ENCODE results near the gene CEP135. TPM values are rescaled to one million over a fixed set of nuclear protein-coding genes. Genes with fewer than 3 reads are reported as not detected.
"Not testable (repeated sequence)": the region's sequence is repeated elsewhere in the genome, so short reads cannot be mapped to it uniquely, and the experiment has no call there.

CEP135 gene
- total RNA-seq, 1 donor from 2014 or later = 4.8 TPM

DNA sequence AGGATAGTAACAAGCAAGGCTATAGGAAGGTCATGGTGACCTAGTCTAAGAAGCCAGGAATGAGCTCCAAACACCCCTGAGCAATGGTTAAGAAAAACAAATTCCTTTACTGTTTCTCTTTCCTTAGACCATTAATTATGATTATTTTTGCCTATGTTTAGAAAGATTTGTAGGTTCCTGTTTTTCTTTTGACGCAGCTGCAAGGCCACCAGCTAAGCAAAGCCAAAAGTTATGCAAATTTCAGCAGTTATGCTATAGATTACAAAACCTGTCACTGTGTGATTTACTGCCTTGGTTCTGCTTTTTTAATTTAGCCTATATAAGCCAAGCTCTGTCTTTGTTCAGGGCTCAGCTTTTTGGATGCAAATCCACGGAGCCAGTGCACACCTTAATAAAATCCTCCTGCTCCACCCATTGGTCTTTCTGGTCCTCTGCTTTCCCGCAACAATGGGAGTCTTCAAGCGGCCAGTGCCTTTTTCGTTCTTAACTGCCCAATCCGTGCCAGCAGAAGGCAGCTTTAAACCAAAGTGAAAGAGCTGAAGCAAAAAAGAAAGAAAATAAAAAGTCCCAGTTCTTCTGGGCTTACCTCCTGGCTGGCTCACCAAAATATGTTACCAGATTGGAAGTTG, 1.4 kb upstream of the CEP135 start:
- peak; percentile 9 for DNase-seq (ENCODE audit: low read depth)

DNA sequence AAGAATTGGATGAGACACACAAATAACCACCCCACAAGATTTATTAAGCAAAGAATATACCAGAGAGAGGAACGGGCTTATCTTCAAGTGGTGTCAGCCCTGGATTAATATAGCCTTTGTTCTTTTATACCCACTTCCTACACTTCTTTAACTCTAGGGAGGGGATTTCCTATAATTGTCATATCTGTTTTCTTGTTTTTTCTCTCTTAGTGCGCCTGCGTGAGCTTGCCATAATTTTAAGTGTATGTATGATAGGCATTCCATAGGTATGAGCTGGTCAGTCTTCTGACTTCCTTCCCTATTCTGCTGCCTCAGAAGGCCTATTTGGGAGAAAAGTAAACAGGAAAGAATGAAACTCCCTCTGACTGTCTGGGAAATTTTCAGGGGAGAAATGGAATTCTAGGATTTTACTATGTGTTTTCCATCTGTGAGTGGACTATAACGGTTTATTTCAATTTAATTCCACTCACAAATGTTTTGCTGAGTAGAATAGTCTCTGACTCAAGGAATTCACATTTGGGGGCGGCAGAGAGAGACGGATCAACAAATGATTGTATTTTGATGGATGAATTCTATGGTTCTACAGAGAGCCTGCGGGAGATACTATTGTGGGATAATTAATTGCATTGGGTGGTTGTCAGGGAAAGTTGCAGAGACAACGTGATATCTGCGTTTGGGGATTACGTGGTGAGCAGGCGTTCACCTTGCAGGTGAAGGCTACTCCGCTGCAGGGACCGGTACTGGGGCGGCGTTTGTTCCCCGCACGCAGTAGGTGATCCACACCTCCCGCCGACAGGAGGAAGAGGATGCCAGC, 626 bp upstream of the CEP135 start:
- peak; percentile 45 for DNase-seq (ENCODE audit: low read depth)

DNA sequence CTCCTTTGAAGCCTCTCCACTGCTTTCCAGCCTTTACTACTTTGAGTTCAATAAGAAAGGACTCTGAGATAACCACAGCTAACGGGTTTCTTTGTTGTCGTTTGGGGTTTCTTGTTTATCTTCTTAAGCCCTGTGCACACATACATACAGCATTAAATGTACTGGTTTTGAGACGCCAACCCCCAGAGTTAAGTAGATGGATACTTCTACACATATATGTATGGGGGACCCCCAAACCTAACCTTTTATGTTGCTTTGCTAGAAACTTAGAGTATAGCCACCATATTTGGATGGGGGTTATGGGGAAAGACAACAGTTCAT, 697 bp downstream of the CEP135 start:
- DNase-seq (ENCODE audit: low read depth) = no peak

DNA sequence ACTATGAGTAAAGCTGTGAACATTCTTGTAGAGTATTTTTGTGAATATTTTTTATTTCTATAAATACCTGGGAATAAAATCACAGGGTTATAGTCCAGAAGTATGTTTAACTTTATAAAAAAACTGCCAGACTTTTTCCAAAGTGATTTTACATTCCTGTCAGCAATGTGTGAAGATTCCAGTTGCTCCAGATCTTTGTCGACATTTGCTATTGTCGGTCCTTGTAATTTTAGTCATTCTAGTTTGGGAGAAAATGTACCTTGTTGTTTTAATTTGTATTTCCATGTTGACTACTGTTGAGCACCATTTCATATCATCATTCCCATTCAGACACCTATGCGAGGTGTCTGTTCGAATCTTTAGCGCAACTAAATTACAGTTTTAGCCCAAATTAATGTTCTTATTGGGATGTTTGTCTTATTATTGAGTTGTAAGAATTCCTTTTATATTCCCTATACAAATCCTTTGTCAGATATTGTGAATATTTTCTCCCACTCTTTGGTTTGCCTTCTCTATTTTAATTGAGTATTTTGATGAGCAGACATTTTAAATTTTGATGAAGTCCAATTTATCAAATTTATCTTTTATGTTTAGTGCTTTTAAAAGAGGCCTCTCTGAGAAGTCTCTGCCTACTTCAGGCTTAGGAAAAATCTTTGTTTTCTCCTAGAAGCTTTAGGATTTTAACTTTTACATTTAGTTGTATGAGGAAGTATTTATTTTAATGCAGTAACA, 2.6 kb downstream of the CEP135 start:
- no peak for DNase-seq (ENCODE audit: low read depth)

DNA sequence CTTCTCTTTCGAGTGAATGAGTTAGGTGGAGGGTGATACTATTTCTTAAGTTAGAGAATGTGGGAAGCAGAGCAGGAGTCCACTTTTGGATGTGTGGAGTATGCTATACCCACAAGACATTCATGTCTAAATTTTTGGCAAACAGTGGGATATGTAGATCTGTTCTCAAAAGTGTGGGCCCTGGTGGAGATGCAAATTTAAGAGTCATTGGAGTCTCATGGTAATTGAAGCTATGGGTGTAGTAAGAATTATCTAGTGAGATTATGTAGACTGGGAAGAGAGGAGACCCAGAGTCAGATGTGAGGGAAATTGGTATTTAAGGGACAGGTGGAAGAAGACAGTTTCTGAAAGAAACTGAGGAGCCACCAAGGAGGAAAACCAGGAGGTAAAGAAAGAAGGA, 7.0 kb downstream of the CEP135 start:
- DNase-seq (ENCODE audit: low read depth) = no peak

DNA sequence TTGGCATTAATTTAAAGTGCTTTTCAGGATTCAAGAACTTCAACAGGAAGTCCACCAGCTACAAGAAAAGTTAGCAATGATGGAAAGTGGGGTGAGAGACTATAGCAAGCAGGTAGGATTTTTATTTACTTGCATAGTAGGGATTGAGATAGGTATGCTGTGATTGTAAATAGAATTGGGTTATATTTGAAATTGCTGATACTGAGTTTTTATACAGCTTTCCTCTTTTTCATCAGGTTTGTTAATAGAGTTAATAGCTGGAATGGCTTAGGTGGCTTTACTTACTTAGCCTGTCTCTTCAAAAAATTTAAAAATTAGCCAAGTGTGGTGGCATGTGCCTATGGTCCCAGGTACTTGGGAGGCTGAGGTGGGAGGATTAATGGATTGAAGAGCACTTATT, 10.9 kb downstream of the CEP135 start:
- DNase-seq (ENCODE audit: low read depth) = no peak

DNA sequence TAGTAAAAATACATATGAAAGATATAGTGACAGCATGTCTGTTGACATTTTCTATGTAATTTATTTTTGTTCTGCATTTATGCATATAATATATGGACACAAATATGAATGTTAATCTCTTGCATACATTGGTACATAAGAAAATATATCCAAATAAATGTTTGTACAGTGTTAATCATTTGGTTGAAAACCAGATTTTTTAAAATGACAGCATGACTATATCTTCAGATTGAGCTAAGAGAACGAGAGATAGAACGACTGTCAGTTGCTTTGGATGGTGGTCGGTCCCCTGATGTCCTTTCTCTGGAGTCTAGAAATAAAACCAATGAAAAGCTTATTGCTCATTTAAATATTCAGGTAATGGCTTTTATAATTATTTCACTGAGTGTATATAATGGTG, 15.3 kb downstream of the CEP135 start:
- DNase-seq (ENCODE audit: low read depth) = no peak

DNA sequence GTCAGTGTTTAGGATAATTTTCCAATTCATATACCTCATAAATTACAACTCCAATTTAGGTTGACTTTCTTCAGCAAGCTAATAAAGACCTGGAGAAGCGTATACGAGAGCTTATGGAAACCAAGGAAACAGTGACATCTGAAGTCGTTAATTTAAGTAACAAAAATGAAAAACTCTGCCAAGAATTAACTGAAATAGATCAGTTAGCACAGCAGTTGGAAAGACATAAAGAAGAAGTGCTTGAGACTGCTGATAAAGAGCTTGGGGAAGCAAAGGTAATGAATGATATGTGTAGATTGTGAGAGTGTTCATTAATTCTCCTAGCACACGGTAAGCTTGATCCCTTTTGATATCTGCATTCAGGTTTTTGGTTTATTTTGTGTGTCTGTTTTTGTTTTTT, 16.8 kb downstream of the CEP135 start:
- no peak for DNase-seq (ENCODE audit: low read depth)

DNA sequence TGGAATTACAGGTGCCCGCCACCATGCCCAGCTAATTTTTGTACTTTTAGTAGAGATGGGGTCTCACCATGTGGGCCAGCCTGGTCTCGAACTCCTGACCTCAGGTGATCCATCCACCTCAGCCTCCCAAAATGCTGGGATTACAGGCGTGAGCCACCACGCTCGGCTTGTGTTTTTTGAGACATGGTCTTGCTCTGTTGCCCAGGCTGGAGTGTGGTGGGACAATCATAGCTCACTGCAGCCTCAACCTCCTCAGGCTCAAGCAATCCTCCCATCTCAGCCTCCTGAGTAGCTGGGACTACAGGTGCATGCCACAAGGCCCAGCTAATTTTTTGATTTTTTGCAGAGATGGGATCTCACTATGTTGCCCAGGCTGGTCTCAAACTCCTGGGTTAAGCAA, 17.6 kb downstream of the CEP135 start:
- DNase-seq (ENCODE audit: low read depth) = not testable (repeated sequence)

DNA sequence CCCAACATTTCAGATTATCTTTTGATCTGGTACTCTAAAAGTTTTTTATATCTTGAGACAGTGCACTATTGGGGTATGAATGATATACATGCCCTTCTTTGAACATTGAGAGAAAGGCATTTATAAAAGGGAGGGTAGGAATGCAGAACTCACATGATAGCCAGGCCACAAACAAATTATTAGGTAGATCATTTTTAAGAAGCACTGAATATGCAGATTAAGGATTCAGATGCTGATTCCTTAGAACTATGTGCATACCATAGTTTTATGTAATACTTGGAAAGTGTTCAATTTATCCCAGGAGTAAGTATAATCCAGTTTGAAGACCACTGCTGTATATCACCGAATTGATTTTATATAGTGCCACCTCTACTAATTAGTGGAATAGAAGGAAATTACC, 18.6 kb downstream of the CEP135 start:
- DNase-seq (ENCODE audit: low read depth) = no peak

DNA sequence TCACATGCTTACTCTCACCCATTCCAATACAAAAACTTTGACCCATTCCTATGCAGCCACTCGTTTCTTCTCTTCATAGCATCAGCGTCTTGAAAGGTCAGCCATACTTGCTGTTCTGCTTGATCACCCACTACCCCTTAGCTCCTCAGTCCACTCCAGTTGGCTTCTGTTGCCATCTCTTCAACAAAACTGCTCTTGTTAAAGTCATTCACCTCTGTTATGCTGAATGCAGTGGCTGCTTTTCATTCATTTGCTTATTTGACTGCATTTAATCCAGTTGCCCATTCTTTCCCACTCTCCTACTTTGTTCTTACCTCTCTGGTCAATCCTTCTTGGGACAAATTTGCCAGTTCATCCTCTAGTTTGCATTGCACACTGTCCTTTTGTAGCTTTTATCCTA, 24.9 kb downstream of the CEP135 start:
- no peak for DNase-seq (ENCODE audit: low read depth)

DNA sequence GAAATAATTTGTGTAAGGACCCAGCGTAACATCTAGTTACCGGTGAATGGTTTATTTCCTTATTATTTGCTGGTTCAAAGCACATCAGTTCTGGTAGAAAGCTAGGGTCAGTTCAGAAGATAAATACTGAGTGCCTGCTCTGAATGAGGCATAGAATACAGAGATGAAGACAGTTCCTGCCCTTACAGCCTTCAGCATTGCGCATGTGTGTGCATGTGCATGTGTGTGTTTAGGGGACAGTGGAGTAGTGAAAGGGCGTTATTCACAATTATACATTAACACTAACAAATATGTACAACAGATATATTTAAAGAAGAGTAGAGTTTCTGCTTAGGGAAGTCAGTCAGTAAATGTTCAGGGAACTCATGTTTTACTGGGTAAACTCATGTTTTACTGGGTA, 29.1 kb downstream of the CEP135 start:
- no peak for DNase-seq (ENCODE audit: low read depth)

DNA sequence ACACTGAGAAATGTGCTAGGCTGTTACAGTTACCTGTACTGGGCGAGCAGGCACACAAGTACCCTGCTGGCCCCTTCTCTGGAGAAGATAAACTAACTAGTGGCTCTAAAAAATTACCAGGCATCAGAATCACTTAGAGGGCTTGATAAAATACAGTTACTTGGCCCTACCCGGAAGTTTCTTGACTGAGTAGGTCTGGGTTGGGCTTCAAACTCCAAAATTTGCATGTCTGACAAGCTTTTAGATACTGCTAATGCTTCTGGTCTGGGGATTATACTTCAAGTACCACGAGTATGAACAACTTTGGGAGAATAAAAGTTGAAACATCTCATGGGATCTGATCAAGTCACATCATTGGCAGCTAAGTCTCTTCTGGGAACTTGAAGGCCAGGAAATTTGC, 30.8 kb downstream of the CEP135 start:
- DNase-seq (ENCODE audit: low read depth) = no peak

DNA sequence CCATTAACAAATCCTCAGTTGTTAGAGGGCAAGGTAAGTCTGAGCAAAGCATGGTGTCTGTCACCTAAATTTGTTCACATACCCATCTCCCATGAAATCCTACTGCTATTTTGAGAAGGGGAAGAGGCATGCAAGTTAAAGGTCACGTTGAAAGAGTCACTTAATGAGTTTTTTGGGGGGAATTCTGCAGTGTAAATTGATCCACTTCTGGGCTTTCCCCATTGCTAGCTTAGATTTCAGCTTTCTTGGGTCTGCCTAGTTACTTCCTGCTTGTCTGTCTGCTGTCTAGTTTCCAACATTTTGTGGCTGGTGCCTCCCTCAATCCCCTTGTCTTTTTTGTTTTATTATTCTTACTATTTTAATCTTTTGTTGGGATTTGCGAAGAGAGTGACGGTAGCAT, 32.0 kb downstream of the CEP135 start:
- DNase-seq (ENCODE audit: low read depth) = peak; percentile 49

DNA sequence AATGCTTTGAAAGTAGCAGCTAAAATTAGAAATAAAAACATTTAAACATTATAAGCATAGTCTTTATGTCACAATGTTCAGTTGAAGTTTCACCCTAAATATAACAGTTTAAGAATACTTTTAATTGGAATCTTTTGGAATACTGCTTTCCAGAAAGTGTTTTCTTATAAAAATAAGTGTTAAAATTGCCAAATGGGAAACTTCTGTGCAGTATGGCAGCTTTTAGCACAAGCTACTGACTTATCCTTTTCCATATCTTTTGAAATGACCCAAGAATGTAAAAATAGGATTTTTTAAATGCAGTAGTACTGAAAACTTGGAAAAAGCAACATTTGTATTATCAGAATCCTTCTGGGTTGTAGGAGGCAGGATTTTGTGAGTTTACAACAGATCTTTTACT, 34.2 kb downstream of the CEP135 start:
- DNase-seq (ENCODE audit: low read depth) = no peak

DNA sequence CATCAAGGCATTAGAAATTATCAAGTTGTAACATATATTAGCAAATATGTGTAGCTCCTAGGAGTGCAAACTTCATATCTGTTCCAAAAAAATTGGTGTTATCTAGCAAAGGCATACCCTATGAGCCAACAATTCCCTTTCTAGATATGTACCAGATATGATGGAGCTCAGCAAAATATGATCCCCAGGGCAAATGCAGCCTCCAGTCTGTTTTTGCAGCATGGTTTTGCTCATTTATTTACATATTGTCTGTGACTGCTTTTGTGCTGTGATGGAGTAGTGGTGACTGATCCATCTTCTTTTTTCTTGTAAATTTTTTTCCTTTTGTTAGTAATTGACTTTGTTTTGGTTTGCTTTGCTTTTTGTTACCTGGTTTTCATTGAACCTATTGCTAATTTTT, 41.0 kb downstream of the CEP135 start:
- no peak for DNase-seq (ENCODE audit: low read depth)

DNA sequence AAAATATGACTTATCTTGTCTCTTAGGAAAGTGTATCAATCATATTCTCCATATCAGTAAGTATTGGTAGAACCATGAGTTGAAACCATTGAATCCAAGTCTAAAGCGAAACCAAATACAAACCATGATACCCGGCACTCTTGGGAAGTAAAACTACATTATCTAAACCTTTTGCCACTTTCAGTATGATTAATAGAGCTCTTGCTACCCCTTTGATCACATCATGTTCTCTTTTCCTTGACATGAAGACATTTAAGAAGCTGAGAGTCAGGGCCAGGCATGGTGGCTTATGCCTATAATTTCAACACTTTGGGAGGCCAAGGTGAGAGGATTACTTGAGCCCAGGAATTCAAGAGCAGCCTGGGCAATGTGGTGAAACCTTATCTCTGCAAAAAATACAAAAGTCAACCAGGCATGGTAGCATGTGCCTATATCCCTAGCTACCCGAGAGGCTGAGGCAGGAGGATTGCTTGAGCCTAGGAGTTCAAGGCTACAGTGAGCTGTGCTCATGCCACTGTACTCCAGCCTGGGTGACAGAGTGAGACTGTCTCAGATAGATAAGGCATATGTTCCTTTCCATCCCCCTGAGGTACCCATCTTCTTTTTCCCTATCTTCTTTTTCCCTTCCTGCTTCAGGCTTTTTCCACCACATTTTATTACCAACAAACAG, 45.4 kb downstream of the CEP135 start:
- no peak for DNase-seq (ENCODE audit: low read depth)

DNA sequence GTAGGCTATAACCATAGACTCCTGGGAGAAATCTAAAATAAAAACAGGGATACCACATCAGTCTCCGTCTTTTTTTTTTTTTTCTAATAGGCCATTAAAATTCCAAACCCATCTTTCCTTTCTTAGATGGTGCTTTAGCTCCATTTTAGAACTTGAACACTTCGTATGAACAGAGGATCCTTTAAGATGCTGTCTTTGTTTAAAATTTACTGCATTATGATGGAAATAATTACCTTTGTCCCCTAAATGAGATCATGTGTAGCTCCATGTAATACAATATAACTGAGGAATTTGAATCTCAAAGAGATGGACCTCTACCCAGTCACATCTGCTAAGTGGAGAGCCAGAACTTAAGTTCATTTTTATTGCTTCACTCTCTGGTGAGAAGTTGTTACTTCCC, 47.9 kb downstream of the CEP135 start:
- DNase-seq (ENCODE audit: low read depth) = no peak

DNA sequence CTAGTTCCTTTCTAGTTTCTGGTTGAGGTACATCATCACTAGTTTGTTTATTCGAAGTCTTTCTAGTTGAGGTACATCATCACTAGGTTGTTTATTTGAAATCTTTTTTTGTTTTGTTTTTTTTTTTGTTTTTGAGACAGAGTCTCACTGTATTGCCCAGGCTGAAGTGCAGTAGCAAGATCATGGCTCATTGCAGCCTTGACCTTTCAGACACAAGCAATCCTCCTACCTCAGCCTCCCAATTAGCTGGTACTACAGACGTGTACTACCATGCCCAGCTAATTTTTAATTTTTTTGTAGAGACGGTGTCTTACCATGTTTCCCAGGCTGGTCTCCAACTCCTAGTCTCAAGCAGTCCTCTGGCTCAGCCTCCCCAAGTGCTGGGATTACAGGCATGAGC, 54.9 kb downstream of the CEP135 start:
- DNase-seq (ENCODE audit: low read depth) = no peak

DNA sequence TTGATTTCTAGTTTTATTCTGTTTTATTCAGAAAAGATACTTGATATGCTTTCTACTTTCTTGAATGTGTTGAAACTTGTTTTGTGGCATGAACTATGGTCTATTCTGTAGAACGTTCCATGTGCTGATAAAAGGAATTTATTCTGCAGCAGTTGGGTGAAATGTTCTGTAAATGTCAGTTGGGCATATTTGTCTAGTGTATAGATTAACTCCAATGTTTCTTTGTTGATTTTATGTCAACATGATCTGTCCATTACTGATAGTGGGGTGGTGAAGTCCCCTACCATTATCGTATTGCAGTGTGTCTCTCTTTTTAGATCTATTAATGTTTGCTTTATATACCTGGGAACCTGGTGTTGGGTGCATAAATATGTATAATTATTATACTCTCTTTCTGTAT, 55.5 kb downstream of the CEP135 start:
- no peak for DNase-seq (ENCODE audit: low read depth)

DNA sequence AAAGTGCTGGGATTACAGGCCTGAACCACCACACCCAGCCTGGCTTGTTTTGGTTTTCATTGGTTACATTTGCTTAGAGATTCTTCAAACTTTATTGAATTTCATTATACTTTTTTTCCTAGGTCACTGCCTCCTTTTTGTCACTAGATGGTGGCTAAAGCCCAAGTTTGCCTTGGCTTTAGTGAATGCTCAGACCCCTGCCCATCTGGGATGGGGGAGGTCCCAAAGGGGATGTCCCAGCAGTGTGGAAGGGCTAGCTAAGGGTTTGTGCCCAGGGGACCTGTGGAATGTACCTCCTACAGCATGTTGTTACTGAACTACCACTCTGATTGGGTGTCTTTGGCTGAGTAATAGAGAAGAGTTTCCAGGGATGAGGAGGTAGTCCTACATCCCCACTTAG, 58.4 kb downstream of the CEP135 start:
- DNase-seq (ENCODE audit: low read depth) = no peak

DNA sequence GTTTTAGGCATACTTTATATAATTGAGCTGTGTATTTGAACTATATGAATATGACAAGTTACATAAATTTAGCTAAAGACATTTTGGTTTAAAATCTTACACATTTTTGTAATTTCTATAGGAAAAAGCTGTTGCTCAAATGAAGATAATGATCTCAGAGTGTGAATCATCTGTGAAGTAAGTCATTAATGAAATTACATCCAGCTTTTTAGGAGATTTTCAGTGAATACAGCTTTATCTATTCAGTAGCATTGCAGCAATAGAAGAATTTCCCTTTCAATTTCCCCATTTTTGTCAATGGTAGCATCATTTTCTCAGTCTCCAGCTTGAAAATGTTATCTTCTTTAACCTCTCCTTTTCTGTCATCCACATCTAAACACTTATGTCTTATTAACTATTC, 59.5 kb downstream of the CEP135 start:
- no peak for DNase-seq (ENCODE audit: low read depth)
